GM19239 (cell line): ENCODE data around the gene PRKCE.

Experiments
- DNase-seq: peaks from one replicate; pipeline ENCODE4 v3.0.0; 2011; ENCODE audit warnings: low spot score; ENCODE audit not compliant: insufficient read length
- FAIRE-seq: peaks from 2 replicates; lab custom pipeline; 2011; peaks lifted over from hg19 to GRCh38; lab: Jason Lieb, UNC

PRKCE gene

DNA sequence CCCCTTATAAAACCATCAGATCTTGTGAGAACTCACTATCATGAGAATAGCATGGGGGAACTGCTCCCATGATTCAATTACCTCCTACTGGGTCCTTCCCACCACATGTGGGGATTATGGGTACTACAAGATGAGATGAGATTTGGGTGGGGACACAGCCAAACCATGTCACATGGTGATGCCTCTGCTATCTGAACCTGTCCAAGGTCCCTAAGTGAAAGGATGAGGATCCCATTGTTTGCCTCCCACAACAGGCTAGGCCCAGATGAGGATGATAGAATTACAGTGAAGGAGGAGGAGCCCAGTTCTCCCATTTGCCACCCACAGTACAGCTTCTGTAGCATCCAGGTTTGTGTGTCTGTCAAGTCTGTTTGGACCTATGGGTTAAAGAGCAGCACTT lies 65.4 kb downstream of the PRKCE start:
- DNase-seq (no peak), FAIRE-seq (no peak)

DNA sequence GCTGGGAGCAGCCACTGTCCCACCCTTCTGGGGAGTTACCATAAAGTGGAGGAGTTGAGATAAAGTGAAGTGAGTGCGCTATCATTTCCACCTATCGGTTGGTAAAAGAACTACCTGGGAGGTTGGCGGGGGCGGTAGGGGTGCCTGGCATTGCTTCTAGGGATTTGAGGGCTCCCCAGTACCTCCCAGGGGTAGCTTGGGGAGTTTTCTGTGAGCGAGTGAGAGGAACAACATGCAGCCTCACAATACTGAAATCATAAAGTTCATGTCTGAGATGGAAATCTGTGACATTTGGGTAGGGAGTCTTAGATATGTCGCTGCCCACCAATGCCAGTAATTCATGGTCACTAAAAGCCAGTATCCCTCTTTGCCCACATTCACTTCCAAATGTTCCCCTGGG lies 68.7 kb downstream of the PRKCE start:
- DNase-seq, result no peak
- no peak for FAIRE-seq

DNA sequence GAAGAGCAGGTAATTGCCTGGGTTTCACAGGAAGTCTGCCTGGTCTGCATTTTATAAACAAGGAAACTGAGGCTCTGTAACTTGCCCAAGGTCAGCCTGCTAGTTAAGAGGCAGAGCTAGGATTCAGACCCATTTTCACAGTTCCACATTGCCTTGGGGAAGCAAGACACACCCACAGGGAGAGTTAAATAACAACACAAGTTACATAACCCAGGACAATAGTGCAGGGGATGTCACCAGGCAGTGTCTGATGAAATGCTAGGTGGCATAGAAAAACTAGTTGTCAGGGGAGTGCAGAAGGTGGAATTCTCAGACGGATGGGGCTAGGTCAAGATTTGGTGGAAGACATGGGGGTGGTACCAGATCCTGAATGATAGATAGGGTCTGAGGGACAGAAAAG lies 69.7 kb downstream of the PRKCE start:
- DNase-seq, result no peak
- no peak for FAIRE-seq

DNA sequence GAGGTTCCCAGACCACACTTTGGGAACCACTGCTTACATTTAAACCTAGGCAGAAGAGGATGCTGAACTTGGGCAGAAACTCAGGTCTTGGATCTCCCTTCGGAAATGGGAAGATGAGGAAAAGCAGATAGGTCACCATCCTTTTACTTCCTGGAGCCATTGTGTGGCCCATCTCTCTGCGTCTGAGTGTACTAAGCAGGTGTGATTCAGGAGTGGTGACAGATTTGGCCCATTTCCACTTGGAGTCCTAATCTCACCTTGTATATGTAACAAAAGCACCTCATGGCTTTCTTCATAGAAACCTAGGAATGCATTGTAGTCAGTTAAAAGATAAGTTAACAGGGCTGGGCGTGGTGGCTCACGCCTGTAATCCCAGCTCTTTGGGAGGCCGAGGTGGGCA lies 71.0 kb downstream of the PRKCE start:
- no peak for FAIRE-seq
- DNase-seq, result no peak

DNA sequence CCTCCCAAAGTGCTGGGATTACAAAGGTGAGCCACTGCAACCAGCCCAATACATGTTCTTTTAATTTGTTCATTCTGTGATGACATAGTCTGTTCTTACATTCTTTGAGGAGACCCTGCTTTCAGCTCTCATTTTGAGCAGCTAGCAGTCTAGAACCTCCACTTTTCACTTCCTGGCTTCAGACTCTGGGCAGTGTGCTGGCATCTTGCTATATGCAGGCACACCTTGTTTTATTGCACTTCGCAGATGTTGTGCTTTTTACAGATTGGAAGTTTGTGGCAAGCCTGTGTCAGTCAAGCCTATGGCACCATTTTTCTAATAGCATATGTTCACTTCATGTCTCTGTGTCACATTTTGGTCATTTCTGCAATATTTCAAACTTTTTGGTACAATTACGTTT lies 72.4 kb downstream of the PRKCE start:
- FAIRE-seq, result no peak

DNA sequence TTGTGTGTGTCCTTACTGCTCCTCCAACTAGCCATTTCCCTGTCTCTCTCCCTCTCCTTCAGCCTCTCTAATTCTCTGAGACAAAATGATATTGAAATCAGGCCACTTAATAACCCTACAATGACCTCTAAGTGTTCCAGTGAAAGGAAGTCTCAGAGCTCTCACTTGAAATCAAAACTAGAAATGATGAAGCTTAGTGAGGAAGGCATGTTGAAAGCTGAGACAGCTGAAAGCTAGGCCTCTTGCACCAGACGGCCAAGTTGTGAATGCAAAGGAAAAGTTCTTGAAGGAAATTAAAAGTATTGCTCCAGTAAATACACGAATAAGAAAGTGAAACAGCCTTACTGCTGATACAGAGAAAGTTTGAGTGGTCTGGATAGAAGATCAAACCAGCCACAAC lies 72.9 kb downstream of the PRKCE start:
- FAIRE-seq (peak; percentile 91), DNase-seq (no peak)

More for the DNA sequence above, 72.4 kb downstream of the PRKCE start:
- no peak for DNase-seq

DNA sequence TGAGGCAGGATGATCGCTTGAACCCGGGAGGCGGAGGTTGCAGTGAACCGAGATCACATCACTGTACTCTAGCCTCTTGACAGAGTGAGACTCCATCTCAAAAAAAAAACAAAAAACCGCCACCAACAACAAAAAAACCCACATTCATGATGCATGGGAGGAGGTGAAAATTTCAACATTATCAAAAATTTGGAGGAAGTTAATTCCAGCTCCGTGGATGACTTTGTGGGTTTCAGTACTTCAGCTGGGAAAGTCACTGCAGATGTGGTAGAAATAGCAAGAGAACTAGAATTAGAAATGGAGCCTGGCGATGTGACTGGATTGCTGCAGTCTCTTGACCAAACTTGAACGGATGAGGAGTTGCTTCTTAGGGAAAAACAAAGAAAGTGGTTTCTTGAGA lies 74.3 kb downstream of the PRKCE start:
- DNase-seq (no peak), FAIRE-seq (no peak)

DNA sequence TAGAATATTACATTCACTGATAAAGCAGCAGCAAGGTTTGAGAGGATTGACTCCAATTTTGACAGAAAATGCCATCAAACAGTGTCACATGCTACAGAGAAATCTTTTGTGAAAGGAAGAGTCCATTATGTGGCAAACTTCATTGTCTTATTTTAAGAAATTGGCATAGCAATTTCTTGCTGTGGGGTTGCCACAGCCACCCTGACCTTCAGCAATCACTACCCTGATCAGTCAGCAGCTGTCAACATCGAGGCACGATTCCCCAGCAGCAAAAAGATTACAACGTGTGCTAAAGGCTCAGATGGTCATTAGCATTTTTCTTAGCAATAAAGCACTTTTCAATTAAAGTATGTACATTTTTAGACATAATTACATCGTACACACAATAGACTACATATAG lies 74.7 kb downstream of the PRKCE start:
- no peak for DNase-seq
- FAIRE-seq, result no peak

DNA sequence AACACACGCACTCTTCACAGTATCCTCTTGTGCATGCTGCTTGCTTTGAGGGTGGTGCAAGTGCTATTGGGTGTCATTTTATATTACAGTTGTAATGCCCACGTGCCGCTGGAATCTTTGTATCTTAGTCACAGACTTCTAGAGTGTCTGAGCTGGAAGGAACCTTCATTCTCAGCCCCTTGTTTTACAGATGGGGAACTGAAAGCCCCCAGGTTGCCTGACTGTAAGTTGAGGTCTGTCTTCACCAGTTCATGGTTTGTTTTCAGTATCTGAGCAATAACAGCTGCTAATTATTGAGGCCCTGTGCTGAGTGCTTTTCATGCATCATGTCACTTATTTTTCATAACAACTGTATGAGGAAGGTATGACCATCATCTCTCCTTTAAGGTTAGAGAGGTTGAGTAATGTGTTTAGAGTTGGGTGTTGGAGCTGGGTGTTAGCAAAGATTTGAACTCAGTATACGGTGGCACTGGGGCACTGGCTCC lies 77.0 kb downstream of the PRKCE start:
- peak; percentile 56 for DNase-seq
- peak; percentile 93 for FAIRE-seq

DNA sequence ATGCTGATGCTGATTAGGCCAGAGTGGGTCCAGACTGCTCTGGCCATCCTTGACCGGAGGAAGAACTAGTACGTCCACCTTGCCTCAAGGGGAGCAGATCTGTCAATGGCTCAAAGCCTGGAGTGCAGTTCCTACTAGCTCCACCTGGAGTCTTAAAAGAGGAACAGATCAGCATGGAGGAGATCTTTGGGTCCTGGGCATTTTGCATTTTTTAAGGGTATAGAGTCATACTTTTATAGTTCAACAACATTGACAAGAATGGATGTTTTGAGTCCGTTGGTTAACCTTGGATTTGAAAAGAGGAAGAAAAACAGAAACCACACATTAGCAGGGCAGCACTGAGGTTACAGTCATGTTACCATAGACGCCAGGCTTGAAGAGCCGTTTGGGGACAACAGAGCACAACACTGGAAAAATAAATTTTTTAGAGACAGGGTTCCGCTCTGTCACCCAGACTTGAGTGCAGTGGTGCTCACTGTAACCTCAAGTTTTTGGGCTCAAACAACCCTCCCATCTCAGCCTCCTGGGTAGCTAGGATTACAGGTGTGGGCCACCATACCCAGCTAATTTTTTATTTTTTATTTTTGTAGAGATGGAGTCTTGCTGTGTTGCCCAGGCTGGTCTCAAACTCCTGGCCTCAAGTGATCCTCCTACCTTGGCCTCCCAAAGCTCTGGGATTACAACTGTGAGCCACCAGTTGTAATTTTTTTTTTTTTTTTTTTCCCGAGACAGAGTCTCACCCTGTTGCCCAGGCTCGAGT lies 78.5 kb downstream of the PRKCE start:
- DNase-seq, result peak; percentile 28
- FAIRE-seq, result peak; percentile 97

DNA sequence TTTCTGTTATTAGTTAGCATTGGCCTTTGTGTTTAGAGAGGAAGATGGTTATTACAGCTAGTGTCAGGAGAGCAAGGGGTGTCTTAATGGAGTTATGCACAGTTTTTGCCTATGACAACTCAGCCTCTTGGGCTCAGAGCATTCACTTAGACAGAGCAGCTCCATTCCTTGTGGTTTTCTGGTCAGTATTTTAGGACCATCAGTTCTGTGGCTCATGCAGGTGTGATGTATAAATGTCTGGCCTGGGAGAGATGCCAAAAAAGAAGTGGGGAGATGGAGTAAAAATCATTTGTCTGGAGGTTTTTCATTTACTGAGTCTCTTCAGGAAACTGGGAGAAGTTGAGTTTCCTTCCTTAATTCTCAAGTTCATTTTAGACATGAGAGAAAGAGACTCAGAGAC lies 79.7 kb downstream of the PRKCE start:
- DNase-seq, result no peak
- no peak for FAIRE-seq

DNA sequence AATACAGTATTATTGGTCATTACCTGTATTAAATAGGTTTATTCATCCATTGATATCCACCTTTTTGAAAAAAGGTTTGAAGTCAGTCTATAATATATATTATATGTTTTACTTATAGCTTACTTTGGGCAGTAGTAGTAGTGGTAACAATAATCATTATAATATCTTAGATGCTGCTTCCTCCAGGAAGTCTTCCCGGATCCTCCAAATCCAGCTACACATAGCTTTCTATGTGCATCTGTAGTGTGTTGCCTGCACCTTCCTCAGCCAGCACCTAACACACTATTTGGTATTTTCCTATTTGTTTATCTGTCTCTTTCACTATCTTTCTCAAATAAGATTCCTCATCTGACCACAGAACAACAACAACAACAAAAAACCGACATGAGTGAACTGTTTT lies 81.0 kb downstream of the PRKCE start:
- DNase-seq (no peak), FAIRE-seq (no peak)

DNA sequence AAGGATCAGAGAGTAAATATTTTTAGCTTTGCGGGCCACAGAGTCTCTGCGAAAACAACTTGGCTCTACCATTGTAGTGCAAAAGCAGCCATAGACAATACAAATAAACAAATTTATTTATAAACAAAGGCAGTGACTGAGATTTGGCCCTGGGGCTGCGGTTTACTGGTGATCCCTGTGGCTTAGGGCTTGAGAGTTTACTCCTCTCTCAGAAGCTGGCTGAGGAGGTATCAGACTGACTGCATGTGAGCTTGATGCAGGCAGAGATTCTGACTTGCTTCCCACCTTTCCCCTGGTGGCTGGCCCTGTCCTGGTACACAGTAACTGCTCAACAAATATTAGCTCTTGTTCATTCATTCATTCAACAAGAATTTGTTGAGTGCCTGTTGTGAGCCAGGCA lies 81.5 kb downstream of the PRKCE start:
- DNase-seq, result no peak
- no peak for FAIRE-seq

DNA sequence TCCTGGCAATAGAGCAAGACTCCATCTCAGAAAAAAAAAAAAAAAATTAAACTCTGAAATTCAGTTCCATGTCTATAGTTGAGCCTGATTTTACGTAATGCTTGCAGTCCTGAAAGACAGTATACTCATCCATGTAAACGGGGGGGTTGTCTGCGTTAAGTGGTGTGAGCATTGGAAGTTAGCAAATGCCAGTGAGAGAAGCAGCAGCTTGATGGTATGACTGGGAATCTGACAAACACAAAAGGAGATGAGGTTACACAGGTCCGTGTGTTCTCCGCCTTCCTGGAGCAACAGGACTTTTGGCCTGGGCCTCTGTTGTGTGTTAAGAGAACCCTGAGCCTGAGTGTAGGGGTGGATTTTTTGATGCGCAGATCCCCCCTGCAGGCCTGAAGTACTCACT lies 82.9 kb downstream of the PRKCE start:
- FAIRE-seq, result no peak
- DNase-seq, result no peak

DNA sequence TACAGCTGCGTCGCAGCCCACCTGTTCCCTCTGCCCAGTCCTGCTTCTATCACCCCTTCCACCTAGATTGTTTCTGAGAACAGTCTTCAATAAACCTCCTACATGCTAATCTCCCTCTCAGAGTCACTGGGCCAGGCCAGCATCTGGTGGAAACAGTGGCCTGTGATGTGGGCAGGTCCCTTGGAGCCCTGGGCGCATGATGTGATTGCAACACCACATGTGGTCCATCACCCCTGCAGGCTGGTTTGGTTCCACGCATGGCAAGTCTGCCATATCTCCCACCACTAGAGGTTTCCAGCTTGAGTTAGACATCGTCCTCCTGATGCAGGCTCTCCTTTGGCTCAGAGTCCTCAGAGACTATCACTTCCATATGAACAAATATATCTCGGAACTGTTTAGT lies 83.5 kb downstream of the PRKCE start:
- FAIRE-seq (no peak), DNase-seq (no peak)

DNA sequence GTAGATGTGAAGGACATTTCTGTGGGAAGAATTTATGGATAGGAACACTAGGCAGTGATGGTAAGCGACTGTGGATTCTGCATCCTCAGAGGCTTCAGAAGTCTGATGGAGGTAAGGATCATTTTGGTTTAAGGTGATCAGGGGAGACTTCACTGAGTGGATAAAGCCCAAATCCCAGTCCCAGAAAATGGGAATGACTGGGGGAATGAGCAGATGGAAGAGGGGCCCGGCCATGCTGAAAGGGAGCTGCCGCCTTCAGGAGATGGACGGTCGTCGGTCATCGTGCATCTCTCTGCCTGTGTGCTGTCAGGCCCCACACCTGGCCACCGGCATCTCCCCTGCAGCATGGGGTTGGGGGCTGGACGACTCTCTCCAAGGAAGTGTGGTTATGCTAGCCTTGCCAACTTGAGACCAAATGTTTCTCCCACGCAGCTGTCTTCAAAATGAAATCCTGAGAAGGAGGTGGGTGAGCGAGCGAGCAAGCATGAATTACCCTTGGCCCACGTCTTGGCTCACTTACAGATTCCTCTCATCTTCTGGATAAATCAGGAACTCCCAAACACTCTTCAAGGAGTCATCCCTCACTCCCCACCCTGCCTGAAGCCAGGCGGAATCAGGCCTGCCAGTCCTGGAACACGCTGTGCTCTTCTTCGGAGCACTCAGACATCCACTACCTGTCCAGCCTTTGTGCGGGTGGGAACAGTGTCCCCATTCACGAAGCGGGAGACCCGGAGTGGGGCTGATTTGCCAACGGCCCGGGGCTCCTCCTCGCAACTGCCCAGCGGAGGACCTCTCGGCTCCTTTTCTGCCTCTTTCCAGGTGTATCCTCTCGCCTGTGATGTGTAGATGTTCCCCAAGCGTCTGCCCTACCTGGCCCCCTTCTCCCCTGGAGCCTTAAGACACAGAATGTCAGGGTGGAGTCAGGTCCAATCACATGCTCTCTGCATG lies 85.6 kb downstream of the PRKCE start:
- no peak for DNase-seq
- FAIRE-seq, result no peak

DNA sequence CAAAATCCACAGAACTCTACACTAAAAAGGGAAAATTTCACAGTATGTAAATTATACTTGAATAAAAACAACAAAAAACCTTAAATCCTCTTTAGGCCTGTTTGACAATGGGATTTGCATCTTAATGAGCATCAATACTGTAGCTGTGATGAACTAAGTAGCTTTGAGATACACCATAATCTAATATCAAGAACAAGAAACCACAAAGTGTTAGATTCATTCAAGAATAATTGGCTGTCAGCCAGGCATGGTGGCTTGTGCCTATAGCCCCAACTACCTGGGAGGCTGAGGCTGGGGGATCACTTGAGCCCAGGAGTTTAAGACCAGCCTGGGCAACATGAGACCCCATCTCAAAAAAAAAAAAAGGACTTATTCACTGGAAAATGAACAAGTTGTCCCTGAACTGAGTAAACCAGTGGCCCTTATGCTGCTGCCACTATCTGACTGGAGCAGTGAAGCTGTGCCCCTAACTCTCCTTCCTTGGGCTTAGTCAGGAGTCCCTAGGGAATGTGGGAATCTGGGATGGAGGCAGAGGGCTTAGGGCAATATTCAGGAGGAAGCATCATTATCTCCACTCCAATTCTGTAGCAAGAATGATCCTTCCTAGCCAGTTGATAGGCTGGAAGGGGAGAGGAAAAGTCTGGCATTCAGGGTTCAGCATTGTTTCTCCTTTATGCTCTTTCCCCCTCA lies 88.5 kb downstream of the PRKCE start:
- no peak for FAIRE-seq
- DNase-seq, result no peak

DNA sequence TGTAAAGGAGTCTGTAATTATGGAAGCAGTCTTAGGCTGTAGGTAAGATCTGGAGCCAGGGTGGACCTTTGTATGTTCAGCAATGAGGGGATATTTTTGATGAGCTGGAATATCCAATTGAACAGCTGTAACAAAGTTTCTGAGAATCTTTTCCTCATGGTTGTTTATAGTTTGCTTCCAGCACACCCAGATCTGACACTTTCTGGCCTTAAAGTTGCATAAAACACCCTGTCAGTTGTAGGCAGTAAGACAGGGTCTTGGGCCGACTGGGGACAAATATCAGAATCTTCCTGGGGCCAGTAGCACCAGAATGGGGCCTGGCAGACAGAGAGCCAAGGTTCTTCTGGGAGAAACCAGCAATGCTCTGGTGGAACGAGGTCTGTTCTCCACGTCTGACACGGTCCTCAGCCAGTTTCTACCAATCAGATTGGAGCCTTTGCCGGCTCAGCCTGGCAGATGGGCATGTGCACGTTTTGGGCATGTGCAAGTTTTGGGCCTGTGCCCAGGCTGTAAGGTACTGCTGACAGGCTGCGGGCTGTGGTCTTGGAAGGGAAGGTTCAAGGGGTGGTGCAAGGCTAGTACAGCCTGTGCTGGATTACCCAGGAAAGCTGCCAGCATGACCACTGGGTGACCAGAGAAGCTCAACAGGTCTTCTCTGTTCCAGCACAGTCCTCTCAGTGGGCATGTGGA lies 89.8 kb downstream of the PRKCE start:
- FAIRE-seq (no peak), DNase-seq (no peak)

DNA sequence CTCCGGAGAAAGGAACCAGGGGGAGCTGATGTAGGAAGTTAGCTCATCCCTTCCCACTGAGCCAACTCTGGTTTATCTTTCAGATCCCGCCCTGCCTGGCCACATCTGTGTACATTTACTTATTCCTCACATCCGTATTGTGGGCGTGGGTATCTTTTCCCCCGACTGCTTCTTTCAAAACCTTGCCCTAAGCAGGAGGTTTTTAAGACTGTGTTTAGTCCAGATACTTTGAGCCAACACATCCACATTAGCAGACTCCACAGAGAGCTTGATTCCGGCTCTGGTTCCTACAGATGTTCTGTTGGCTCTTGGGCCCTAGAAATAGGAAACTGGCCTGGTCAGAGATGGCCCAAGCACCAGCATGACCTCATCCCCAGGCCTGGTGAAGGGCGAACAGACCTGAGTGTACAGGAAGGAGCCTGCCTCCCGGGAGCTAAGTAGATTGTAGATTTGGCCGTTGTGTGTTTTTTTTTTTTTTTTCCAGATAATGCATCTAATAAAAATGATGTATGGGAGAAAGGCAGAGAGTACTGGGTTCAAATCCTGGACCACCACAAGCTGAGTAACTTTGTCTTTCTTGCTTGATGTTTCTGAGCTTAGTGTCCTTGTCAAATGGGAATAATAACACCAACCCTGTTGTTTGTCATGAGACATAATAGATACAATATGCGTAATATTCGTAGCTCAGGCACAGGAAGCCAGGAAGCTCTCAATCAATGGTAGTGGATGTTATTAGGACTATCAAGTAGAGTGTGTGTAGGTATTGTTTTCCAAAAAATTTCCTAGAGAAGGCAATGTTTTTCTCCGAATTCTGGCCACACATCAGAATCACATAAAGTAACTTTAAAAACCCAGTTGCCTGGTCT lies 92.3 kb downstream of the PRKCE start:
- FAIRE-seq, result no peak
- DNase-seq, result no peak
